Amniotic epithelial cell (primary cell): Measurements from ENCODE around the gene CORO7.
"Not testable (repeated sequence)": the region's sequence is repeated elsewhere in the genome, so short reads cannot be mapped to it uniquely, and the experiment has no call there.

Experiments used
- DNase-seq: peaks from one replicate; pipeline ENCODE4 v3.0.0-alpha.2; 2010; ENCODE audit warnings: low read depth

Gene CORO7

GRCh38 chr16:4336701-4337539 lies 79.5 kb downstream of the CORO7 start:
- DNase-seq: no peak

- DNase-seq: no peak
These were observed 81.5 kb downstream of the CORO7 start for GRCh38 chr16:4334724-4335495.

GRCh38 chr16:4333714-4334113 lies 82.7 kb downstream of the CORO7 start:
- DNase-seq: not testable (repeated sequence)

GRCh38 chr16:4333308-4333638 lies 83.1 kb downstream of the CORO7 start:
- no peak for DNase-seq

- DNase-seq: no peak
These were observed 83.6 kb downstream of the CORO7 start for GRCh38 chr16:4332623-4333307.

- DNase-seq: no peak
These were observed 84.3 kb downstream of the CORO7 start for GRCh38 chr16:4332083-4332482.

- DNase-seq: peak; percentile 54
These were observed 86.0 kb downstream of the CORO7 start for GRCh38 chr16:4330277-4330874.

GRCh38 chr16:4328782-4329775 lies 87.3 kb downstream of the CORO7 start:
- DNase-seq: no peak

- DNase-seq: peak; percentile 76
These were observed 88.2 kb downstream of the CORO7 start for GRCh38 chr16:4328046-4328781.

- no peak for DNase-seq
These were observed 88.9 kb downstream of the CORO7 start for GRCh38 chr16:4327386-4328045.

- DNase-seq: no peak
These were observed 91.1 kb downstream of the CORO7 start for GRCh38 chr16:4325253-4325758.

GRCh38 chr16:4324492-4325252 lies 91.7 kb downstream of the CORO7 start:
- DNase-seq: no peak

GRCh38 chr16:4323845-4324488 lies 92.4 kb downstream of the CORO7 start:
- DNase-seq: peak; percentile 65

- DNase-seq: no peak
These were observed 93.1 kb downstream of the CORO7 start for GRCh38 chr16:4323071-4323844.

- no peak for DNase-seq
These were observed 94.0 kb downstream of the CORO7 start for GRCh38 chr16:4322121-4323052.
